Activated CD8-positive, alpha-beta T cell treated with anti-CD3 and anti-CD28 coated beads, Interleukin-2, amount 10 ng/mL, durations not matched to agents 7 days and 5 days (primary cell): ENCODE measurements around the gene CTDSP1. TPM values are rescaled to one million over a fixed set of nuclear protein-coding genes. Genes with fewer than 3 reads are reported as not detected.

ENCODE experiments used
- ATAC-seq: fragments of 150-1000 bp; cut with Tn5 transposase; one replicate; pipeline ENCODE4 v1.10.0; 2021; ENCODE audit warnings: moderate library complexity
- CTCF ChIA-PET: fragments of 350-600 bp; sonication (Branson Sonifier 250); formaldehyde crosslinking; loops from one replicate; lab custom pipeline; 2021; ENCODE audit warnings: antibody characterized with exemption; lab: Charles Lee
- POLR2A ChIA-PET: fragments of 350-600 bp; sonication (Branson Sonifier 250); formaldehyde crosslinking; loops from one replicate; lab custom pipeline; 2021; ENCODE audit warnings: antibody characterized with exemption; lab: Charles Lee
- DNase-seq: peaks from one replicate; pipeline ENCODE4 v3.0.0-alpha.2; 2020
- H3K27ac Mint-ChIP-seq: one replicate; pipeline ENCODE4 v1.8.0; 2021; ENCODE audit warnings: mild to moderate bottlenecking, mixed read lengths
- H3K27me3 Mint-ChIP-seq: one replicate; pipeline ENCODE4 v1.8.0; 2021; ENCODE audit warnings: low read depth, mixed read lengths
- H3K36me3 Mint-ChIP-seq: one replicate; pipeline ENCODE4 v1.8.0; 2021; ENCODE audit warnings: low read depth, mixed read lengths
- H3K4me1 Mint-ChIP-seq: one replicate; pipeline ENCODE4 v1.8.0; 2021; ENCODE audit warnings: low read depth, mixed read lengths
- H3K4me3 Mint-ChIP-seq: one replicate; pipeline ENCODE4 v1.8.0; 2021; ENCODE audit warnings: mild to moderate bottlenecking, mixed read lengths
- H3K9me3 Mint-ChIP-seq: one replicate; pipeline ENCODE4 v1.8.0; 2022; ENCODE audit warnings: mixed read lengths; ENCODE audit not compliant: insufficient read depth
- total RNA-seq, 2 experiments: library from RNA; stranded (reverse); gene quantifications; one replicate each; pipeline ENCODE4 v1.2.3, GENCODE V29; 2021

The CTDSP1 gene, protein sequence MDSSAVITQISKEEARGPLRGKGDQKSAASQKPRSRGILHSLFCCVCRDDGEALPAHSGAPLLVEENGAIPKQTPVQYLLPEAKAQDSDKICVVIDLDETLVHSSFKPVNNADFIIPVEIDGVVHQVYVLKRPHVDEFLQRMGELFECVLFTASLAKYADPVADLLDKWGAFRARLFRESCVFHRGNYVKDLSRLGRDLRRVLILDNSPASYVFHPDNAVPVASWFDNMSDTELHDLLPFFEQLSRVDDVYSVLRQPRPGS
- 100 to 1,000 TPM; 175 to 185 TPM for total RNA-seq

DNA sequence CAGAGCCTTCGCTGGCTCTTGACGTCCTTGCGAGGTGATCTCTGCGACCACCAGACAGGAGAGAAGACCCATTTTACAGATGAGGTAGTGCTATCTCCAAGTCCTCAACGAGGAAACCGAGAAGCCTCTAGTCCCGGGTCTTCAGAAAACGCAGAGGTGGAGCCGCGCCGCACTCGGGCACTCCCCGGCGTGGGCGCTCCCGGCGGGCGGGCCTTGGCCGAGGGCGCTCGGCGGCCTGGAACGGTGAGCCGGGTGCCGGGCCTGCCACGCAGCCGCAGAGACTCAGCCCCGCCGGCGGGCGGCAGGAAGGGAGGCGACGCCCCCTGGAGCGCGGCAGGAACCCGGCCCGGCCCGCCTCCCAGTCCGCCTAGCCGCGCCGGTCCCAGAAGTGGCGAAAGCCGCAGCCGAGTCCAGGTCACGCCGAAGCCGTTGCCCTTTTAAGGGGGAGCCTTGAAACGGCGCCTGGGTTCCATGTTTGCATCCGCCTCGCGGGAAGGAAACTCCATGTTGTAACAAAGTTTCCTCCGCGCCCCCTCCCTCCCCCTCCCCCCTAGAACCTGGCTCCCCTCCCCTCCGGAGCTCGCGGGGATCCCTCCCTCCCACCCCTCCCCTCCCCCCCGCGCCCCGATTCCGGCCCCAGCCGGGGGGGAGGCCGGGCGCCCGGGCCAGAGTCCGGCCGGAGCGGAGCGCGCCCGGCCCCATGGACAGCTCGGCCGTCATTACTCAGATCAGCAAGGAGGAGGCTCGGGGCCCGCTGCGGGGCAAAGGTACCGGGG is at the start of gene CTDSP1:
Gene CTDSP1, plus strand, starts transcription at position 478 of the 776 bp plus-strand sequence. Its CDS starts 223 bp downstream, at position 701.
- Mint-ChIP-seq H3K4me3 (peak within 1 kb of the TSS; percentile 96), H3K9me3 (no peaks in the 10 kb centered on the region), H3K27ac (peak within 1 kb of the TSS; percentile 96), H3K4me1 (peaks cover 56% of the 10 kb centered on the region), H3K27me3 (no peaks in the 10 kb centered on the region), H3K36me3 (peaks cover 31% of the 10 kb centered on the region)
- DNase-seq (peak; percentile 96), ATAC-seq (peak; percentile 35)
- ChIA-PET POLR2A (interaction anchor here (1.0 to 1.3 kb wide), 2 partner anchors 113 to 260 kb away, joined by 3 read pairs; partner anchors contain the start of genes BCS1L and ZNF142), CTCF (interaction anchor here (0.7 to 3.2 kb wide), 5 partner anchors 66 to 248 kb away, joined by 3 to 10 read pairs (median 3); no protein-coding TSS in a partner anchor)

DNA sequence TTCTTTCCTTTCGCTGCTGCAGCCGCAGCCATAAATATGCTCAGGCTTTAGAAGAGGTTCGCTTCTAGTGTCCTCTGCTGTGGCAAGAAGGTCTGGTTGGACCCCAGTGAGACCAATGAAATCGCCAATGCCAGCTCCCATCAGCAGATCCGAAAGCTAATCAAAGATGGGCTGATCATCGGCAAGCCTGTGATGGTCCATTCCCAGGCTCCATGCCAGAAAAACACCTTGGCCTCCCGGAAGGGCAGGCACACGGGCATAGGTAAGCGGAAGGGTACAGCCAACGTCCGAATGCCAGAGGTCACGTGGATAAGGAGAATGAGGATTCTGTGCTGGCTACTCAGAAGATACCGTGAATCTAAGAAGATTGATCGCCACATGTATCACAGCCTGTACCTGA is 45.6 kb upstream of the CTDSP1 start:
- CTCF ChIA-PET, result interaction anchor here (5.8 kb wide), 1 partner anchor 51 kb away, joined by 62 read pairs; no protein-coding TSS in a partner anchor
- Mint-ChIP-seq H3K9me3 (peaks cover 21% of the 10 kb centered on the region), H3K4me3 (no peak overlapping the region), H3K27ac (no peak overlapping the region), H3K36me3 (no peaks in the 10 kb centered on the region), H3K4me1 (no peaks in the 10 kb centered on the region), H3K27me3 (peaks cover 6% of the 10 kb centered on the region)
- POLR2A ChIA-PET, result no interaction called here
- DNase-seq (no peak), ATAC-seq (no peak)

DNA sequence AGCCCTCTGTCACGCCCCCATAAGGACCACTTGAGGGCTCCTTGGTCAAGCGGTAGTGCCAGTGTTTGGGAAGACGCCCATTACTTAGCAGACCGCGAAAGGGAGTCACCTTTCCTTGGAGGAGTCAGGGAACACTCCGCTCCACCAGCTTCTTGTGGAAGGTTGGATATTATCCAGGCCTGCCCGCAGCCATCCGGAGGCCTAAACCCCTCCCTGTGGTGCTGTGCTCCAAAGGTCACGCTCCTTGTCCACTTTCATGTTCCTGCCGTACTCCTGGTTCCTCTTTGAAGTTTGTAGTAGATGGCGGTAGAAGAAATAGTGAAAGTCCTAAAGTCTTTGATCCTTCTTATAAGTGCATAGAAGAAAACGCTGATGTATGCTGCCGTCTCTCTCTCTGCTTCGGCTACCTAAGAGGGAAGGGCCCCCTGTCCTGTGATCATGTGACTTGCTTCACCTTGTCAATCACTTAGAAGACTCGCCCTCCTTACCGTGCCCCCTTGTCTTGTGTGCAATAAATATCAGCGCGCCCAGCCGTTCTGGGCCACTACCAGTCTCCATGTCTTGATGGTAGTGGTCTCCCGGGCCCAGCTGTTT is 44.7 kb upstream of the CTDSP1 start:
- Mint-ChIP-seq H3K4me1 (no peaks in the 10 kb centered on the region), H3K4me3 (no peak overlapping the region), H3K27ac (no peak overlapping the region), H3K27me3 (peaks cover 6% of the 10 kb centered on the region), H3K36me3 (no peaks in the 10 kb centered on the region), H3K9me3 (peaks cover 16% of the 10 kb centered on the region)
- DNase-seq (no peak), ATAC-seq (no peak)
- POLR2A ChIA-PET, result no interaction called here
- CTCF ChIA-PET, result interaction anchor here (1.3 to 5.8 kb wide), 4 partner anchors 33 to 83 kb away, joined by 3 to 62 read pairs (median 14); no protein-coding TSS in a partner anchor

DNA sequence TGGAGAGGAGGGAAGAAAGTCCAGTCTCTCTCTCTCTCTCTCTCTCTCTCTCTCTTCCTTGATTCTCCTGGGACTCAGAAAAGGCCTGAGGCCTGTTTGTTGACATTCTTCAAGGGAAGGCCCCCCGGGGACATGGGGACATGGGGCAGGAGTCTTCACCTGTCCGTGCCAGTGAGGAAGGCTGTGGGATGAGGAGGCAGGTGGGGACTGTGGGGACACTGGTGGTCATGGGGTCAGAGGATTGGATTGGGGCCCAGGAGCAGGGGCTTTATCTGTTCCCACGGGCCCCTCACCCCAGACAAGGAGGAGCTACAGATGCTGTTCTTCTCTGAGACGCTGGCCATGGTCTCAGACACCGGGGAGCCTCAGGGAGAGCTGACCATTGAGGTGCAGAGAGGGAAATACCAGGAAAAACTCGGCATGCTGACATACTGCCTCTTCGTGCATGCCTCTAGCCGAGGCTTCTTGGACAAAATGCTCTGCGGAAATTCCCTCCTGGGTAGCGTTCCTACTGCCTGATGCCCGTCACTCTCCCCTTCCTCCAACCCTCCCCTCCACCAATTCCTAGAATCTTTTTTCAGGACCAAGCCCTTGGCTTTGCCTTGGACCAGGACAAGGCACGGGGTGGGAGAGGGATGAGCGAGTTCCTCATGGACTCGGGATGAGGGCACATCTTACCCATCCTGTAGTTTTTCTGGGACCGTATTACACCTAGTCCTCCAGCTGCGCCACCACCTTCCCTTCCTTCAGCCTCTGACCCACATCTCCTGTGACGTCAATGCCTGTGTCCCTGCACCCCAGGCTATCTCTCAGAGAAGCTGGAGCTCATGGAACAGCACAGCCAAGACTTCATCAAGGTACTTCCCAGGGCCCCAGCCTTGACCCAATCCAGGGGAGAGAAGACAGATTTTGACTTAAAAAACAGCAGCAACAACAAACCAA is 42.2 kb upstream of the CTDSP1 start:
- POLR2A ChIA-PET, result no interaction called here
- DNase-seq, result no peak
- H3K36me3 Mint-ChIP-seq, result no peaks in the 10 kb centered on the region

DNA sequence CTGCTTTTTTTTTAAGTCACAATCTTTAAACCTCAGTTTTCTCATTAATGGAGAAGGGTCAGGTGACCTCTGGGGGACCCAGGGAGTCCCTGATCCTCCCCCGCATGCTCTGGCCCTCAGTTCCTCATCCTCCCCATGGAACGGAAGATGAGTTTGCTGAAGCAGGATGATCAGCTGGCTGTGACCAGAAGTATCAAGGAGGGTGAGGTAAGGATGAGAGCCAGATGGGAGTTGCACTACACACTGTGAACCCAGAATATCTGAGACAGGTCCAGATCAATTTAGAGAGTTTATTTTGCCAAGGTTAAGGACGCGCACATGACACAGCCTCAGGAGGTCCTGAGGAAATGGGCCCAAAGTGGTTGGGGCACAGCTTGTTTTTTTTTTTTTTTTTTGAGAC is 39.2 kb upstream of the CTDSP1 start:
- no peak for ATAC-seq
- Mint-ChIP-seq H3K36me3 (no peaks in the 10 kb centered on the region), H3K27me3 (peaks cover 5% of the 10 kb centered on the region), H3K9me3 (no peaks in the 10 kb centered on the region), H3K4me1 (peaks cover 6% of the 10 kb centered on the region), H3K4me3 (no peak overlapping the region), H3K27ac (no peak overlapping the region)
- DNase-seq, result no peak
- ChIA-PET POLR2A (no interaction called here), CTCF (no interaction called here)

More for the DNA sequence above, 42.2 kb upstream of the CTDSP1 start:
- no peak overlapping the region for H3K4me3 Mint-ChIP-seq
- CTCF ChIA-PET, result interaction anchor here (0.6 to 5.8 kb wide), 19 partner anchors 10 to 105 kb away, joined by 3 to 62 read pairs (median 6); no protein-coding TSS in a partner anchor
- H3K27ac Mint-ChIP-seq, result peak overlapping the region; percentile 66
- no peak for ATAC-seq
- peaks cover under 1% of the 10 kb centered on the region for H3K9me3 Mint-ChIP-seq
- H3K27me3 Mint-ChIP-seq, result peaks cover 6% of the 10 kb centered on the region
- peaks cover 2% of the 10 kb centered on the region for H3K4me1 Mint-ChIP-seq

DNA sequence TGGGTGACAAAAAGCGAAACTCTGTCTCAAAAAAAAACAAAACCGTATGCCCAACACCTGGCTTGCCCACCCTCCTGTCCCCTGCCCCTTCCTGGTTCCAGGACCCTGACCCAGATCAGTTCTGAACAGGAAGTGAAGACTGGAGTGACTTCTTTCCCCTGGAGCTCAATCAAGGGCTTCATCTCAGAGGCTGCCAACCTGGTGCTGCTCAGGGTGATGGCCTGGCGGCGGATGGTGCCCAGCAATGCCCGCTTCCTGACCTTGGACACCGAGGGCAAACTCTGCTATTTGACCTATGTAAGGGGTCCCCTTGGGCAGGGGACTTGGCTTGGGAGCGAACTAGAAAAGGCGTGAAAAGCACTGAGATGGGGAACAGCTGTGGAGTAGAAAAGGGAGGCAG is 37.1 kb upstream of the CTDSP1 start:
- Mint-ChIP-seq H3K9me3 (no peaks in the 10 kb centered on the region), H3K36me3 (no peaks in the 10 kb centered on the region)
- no peak for ATAC-seq

DNA sequence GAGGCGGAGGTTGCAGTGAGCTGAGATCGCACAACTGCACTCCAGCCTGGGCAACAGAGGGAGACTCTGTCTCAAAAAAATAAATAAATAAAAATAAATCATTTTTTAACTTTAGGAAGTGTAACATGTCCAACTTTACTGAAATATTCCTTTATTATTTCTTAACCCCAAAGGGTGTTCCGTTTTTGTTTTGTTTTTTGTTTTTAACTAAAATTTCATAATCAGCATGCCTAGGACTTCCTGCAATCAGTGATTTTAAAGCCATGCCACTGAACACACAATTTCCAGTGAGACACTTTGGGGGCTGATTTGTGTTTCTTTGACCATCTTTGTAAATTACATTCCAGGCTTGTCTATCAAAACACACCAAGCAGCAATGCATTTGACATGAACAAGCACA is 35.9 kb upstream of the CTDSP1 start:
- CTCF ChIA-PET, result no interaction called here
- Mint-ChIP-seq H3K36me3 (peaks cover 2% of the 10 kb centered on the region), H3K9me3 (no peaks in the 10 kb centered on the region), H3K4me1 (peaks cover 27% of the 10 kb centered on the region), H3K27ac (no peak overlapping the region), H3K4me3 (no peak overlapping the region), H3K27me3 (peaks cover 8% of the 10 kb centered on the region)
- ATAC-seq, result no peak
- POLR2A ChIA-PET, result interaction anchor here (0.6 kb wide), 1 partner anchor 25 kb away, joined by 4 read pairs; no protein-coding TSS in a partner anchor
- DNase-seq, result no peak

More for the DNA sequence above, 37.1 kb upstream of the CTDSP1 start:
- H3K27ac Mint-ChIP-seq, result peak overlapping the region; percentile 67
- ChIA-PET CTCF (interaction anchor here (0.6 to 0.9 kb wide), 2 partner anchors 34 to 91 kb away, joined by 3 read pairs; no protein-coding TSS in a partner anchor), POLR2A (interaction anchor here (0.6 kb wide), 1 partner anchor 12 kb away, joined by 3 read pairs; no protein-coding TSS in a partner anchor)
- H3K27me3 Mint-ChIP-seq, result peaks cover 5% of the 10 kb centered on the region
- no peak overlapping the region for H3K4me3 Mint-ChIP-seq
- peaks cover 18% of the 10 kb centered on the region for H3K4me1 Mint-ChIP-seq
- no peak for DNase-seq

DNA sequence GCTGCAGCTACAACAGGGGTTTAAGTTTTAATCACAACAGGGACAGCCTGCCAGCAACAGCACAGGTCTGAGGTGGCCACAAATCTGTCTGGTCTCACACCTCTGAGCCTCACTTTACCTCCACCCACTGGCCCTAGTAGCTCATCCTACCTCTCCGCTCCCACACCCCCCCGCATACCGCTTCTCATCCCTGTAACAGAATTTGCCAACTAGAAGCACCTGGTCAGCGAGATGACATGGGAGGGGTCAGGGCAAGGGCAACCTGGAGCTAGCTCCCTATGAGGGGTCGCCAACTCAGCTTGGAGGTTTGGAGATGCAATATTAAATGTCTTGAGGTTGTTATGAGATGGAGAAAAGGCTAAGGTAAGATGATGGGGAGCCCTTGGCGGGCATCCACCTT is 35.5 kb upstream of the CTDSP1 start:
- Mint-ChIP-seq H3K27ac (no peak overlapping the region), H3K9me3 (no peaks in the 10 kb centered on the region), H3K27me3 (peaks cover 10% of the 10 kb centered on the region), H3K4me3 (no peak overlapping the region), H3K36me3 (peaks cover 2% of the 10 kb centered on the region), H3K4me1 (peaks cover 31% of the 10 kb centered on the region)
- CTCF ChIA-PET, result no interaction called here
- no peak for DNase-seq
- ATAC-seq, result no peak
- POLR2A ChIA-PET, result no interaction called here

DNA sequence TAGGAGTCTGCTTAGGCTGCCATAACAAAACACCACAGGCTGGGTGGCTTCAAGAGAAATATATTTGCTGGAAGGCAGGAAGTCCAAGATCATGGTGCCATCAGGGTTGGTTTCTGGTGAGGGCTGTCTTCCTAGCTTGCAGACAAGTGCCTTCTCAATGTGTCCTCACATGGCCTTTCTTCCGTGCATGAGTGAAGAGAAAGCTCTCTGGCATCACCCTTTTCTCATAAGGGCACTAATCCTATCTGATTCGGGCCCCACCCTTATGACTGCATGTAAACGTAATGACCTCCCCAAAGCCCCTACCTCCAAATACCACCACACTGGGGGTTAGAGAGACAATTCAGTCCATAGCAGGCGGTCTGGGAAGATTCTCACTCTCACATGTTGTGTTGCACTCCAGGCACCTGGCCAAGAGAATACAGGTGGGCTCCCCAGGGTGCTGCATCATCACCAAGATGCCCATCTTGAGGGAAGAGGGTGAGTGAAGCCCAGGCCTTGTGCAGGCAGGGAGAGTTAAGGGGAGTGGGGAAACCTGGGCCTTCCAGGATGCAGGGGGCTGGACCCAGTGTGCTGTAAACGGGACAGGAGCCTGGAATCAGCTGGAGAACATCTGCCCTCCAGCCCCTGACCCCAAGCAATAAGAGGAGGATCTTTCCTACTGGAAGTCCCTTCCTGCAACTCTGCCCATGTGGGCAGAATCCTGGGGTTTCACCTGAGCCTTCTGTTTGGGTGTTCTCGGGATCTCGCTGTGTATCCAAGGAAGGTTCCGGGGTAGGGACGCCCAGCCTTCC is 32.9 kb upstream of the CTDSP1 start:
- no peak for DNase-seq
- peaks cover 36% of the 10 kb centered on the region for H3K4me1 Mint-ChIP-seq

More for the DNA sequence above, 32.9 kb upstream of the CTDSP1 start:
- Mint-ChIP-seq H3K27ac (peak overlapping the region; percentile 75), H3K36me3 (peaks cover 2% of the 10 kb centered on the region), H3K4me3 (peak overlapping the region; percentile 78), H3K27me3 (peaks cover 16% of the 10 kb centered on the region), H3K9me3 (no peaks in the 10 kb centered on the region)
- no peak for ATAC-seq
- POLR2A ChIA-PET, result interaction anchor here (1.0 to 1.6 kb wide), 2 partner anchors 11 to 30 kb away, joined by 3 to 5 read pairs; no protein-coding TSS in a partner anchor
- CTCF ChIA-PET, result interaction anchor here (0.9 to 1.5 kb wide), 4 partner anchors 8 to 94 kb away, joined by 3 to 7 read pairs (median 4); partner anchors contain the start of gene CATIP
